ENCODE results near the gene REG4. TPM values are rescaled to one million over a fixed set of nuclear protein-coding genes. Genes with fewer than 3 reads are reported as not detected.
"Not testable (repeated sequence)": the region's sequence is repeated elsewhere in the genome, so short reads cannot be mapped to it uniquely, and the experiment has no call there.

Gene REG4
- total and polyA plus RNA-seq, 2 donors (not counting 3 experiments of a cell fraction or from before 2014, with no cell fraction given) = not detected

DNA sequence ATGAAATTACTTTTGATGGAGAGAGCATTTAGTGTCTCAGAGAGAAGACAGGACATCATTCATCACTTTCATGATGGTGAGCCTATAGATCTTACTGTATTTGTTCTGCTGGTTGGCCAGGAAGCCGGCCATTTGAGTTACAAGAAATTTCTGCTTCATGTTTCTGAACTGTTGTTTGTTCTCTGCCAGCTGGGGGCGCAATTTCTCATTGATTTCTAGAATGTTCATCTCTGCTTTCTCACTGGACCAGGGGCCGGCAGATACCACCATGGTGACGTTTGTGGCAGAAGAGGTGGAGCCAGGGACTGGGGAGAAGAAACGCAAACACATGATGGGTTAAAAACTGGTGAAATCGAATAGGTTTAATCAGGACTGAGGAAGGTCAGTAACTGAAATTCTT is 32.9 kb upstream of the REG4 start:
- H3K27me3 ChIP-seq (ENCODE audit: control insufficient read depth in 2 of 2, insufficient read depth in 2 of 2, low read length in 2 of 2); H3K9ac ChIP-seq (replicated peaks; ENCODE audit: extremely low read depth, insufficient read depth, low read length); H3K27ac ChIP-seq (ENCODE audit: insufficient read depth, low read depth, low read length); H3K9me1 ChIP-seq (replicated peaks; ENCODE audit: control insufficient read depth, extremely low read depth, insufficient read depth, low read length); H3K79me2 ChIP-seq (ENCODE audit: control insufficient read depth, insufficient read depth, low read length); H3K4me1 ChIP-seq (ENCODE audit: control insufficient read depth, extremely low read depth, insufficient read depth, low read length); H3K36me3 ChIP-seq (ENCODE audit: control insufficient read depth in 2 of 2, extremely low read depth in 1 of 2, insufficient read depth in 2 of 2, low read length in 2 of 2); BruUV-seq (replicated peaks); H4K20me1 ChIP-seq (replicated peaks; ENCODE audit: control insufficient read depth, extremely low read depth, insufficient read depth, low read length); H3K4me3 ChIP-seq (replicated peaks in 1 of 3; ENCODE audit: insufficient read depth in 1 of 3, low read depth in 1 of 3, low read length in 3 of 3); H2AFZ ChIP-seq (ENCODE audit: low read depth, low read length); POLR2A ChIA-PET; H3K9me3 ChIP-seq (replicated peaks; ENCODE audit: control insufficient read depth, insufficient read depth, low read length); DNase-seq (ENCODE audit: low read depth, low spot score); dilution Hi-C loops (cut with MboI; ENCODE audit: extremely low pct_ligation_motif_present, low sequenced_read_pairs); H3K4me2 ChIP-seq (ENCODE audit: insufficient read depth, low read length); intact Hi-C loops (cut with micrococcal nuclease); FAIRE-seq: not testable (repeated sequence)
- CTCF ChIA-PET = interaction anchor here (1.7 kb wide), 1 partner anchor 35 kb away, joined by 5 read pairs; no protein-coding TSS in a partner anchor
- TF ChIP-seq CTCF (IDR thresholded peaks at IDR 0.05; ENCODE audit: extremely low read depth in 1 of 2, insufficient read depth in 1 of 2, low read depth in 1 of 2, low read length in 2 of 2) = peak; percentile 12 to 18

- dilution Hi-C loops (cut with MboI; ENCODE audit: extremely low pct_ligation_motif_present, low sequenced_read_pairs) = no loop called here
- Histone ChIP-seq H3K27ac (ENCODE audit: insufficient read depth, low read depth, low read length) (no peak overlapping the region), H3K4me3 (replicated peaks in 1 of 3; ENCODE audit: insufficient read depth in 1 of 3, low read depth in 1 of 3, low read length in 3 of 3) (no peak overlapping the region), H3K36me3 (ENCODE audit: control insufficient read depth in 2 of 2, extremely low read depth in 1 of 2, insufficient read depth in 2 of 2, low read length in 2 of 2) (no peaks in the 10 kb centered on the region), H3K4me2 (ENCODE audit: insufficient read depth, low read length) (no peak overlapping the region), H3K79me2 (ENCODE audit: control insufficient read depth, insufficient read depth, low read length) (no peaks in the 10 kb centered on the region), H3K9me3 (replicated peaks; ENCODE audit: control insufficient read depth, insufficient read depth, low read length) (no peaks in the 10 kb centered on the region), H3K27me3 (ENCODE audit: control insufficient read depth in 2 of 2, insufficient read depth in 2 of 2, low read length in 2 of 2) (peaks cover 4 to 8% of the 10 kb centered on the region in 2 experiments), H3K4me1 (ENCODE audit: control insufficient read depth, extremely low read depth, insufficient read depth, low read length) (no peaks in the 10 kb centered on the region), H4K20me1 (replicated peaks; ENCODE audit: control insufficient read depth, extremely low read depth, insufficient read depth, low read length) (no peaks in the 10 kb centered on the region), H3K9me1 (replicated peaks; ENCODE audit: control insufficient read depth, extremely low read depth, insufficient read depth, low read length) (no peaks in the 10 kb centered on the region), H3K9ac (replicated peaks; ENCODE audit: extremely low read depth, insufficient read depth, low read length) (no peak overlapping the region), H2AFZ (ENCODE audit: low read depth, low read length) (no peak overlapping the region)
- ChIA-PET POLR2A (no interaction called here), CTCF (no interaction called here)
- DNase-seq (ENCODE audit: low read depth, low spot score) = no peak
- intact Hi-C loops (cut with micrococcal nuclease) = no loop called here
- BruUV-seq (replicated peaks) = no TSS peak
- FAIRE-seq = no peak
- TF ChIP-seq GATA2 (IDR thresholded peaks at IDR 0.05; ENCODE audit: insufficient read depth, insufficient read length, low read depth, low read length) = no peak
- no peak for TF ChIP-seq EZH2 (IDR thresholded peaks at IDR 0.05; ENCODE audit: borderline replicate concordance, low read depth, low read length, severe bottlenecking)
- no peak for TF ChIP-seq POLR2AphosphoS5 (IDR thresholded peaks at IDR 0.05; ENCODE audit: insufficient read depth, low read depth, low read length)
- TF ChIP-seq JUN (IDR thresholded peaks at IDR 0.05; ENCODE audit: borderline replicate concordance, insufficient read depth, insufficient read length, low read depth) = no peak
- TF ChIP-seq FOS (IDR thresholded peaks at IDR 0.05; ENCODE audit: borderline replicate concordance, insufficient read depth, low read length) = no peak
- no peak for TF ChIP-seq CTCF (IDR thresholded peaks at IDR 0.05; ENCODE audit: extremely low read depth in 1 of 2, insufficient read depth in 1 of 2, low read depth in 1 of 2, low read length in 2 of 2)
- TF ChIP-seq MYC (IDR thresholded peaks at IDR 0.05; ENCODE audit: low read depth, low read length) = no peak
- TF ChIP-seq POLR2A (IDR thresholded peaks at IDR 0.05; ENCODE audit: low read depth, low read length) = no peak
- TF ChIP-seq, protein P1, sequence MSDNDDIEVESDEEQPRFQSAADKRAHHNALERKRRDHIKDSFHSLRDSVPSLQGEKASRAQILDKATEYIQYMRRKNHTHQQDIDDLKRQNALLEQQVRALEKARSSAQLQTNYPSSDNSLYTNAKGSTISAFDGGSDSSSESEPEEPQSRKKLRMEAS (IDR thresholded peaks at IDR 0.05; ENCODE audit: insufficient read depth, insufficient read length) = no peak
Measured at GRCh38 chr1:119841306-119841705, 30.0 kb upstream of the REG4 start.
